Upper lobe of left lung (tissue), 6 donors: Measurements from ENCODE around the gene PTPRM. TPM values are rescaled to one million over a fixed set of nuclear protein-coding genes. Genes with fewer than 3 reads are reported as not detected.

Source experiments
- ATAC-seq, 2 donors: fragments of 200-7000 bp; cut with Tn5 transposase; one replicate each; pipeline ENCODE4 v1.9.1; 2022; ENCODE audit warnings: mild to moderate bottlenecking in 2 of 2, moderate library complexity in 2 of 2; ENCODE audit not compliant: low FRiP score in 2 of 2
- DNase-seq, 2 donors: peaks; one replicate each; pipeline ENCODE4 v3.0.0-alpha.2; 2019 to 2020
- H3K27ac ChIP-seq, 4 donors: fragments of 200-600 bp; sonication (generic); one replicate each; pipeline ENCODE4 v1.5.1; 2016 to 2019
- H3K27me3 ChIP-seq, 4 donors: fragments of 200-600 bp; sonication (generic); one replicate each; pipeline ENCODE4 v1.5.1; 2017 to 2019
- H3K36me3 ChIP-seq, 4 donors: fragments of 200-600 bp; sonication (generic); one replicate each; pipeline ENCODE4 v1.5.1; 2016 to 2019
- H3K4me1 ChIP-seq, 4 donors: fragments of 200-600 bp; sonication (generic); one replicate each; pipeline ENCODE4 v1.5.1; 2018 to 2019
- H3K4me3 ChIP-seq, 4 donors: fragments of 200-600 bp; sonication (generic); one replicate each; pipeline ENCODE4 v1.5.1; 2017 to 2019; ENCODE audit warnings: mild to moderate bottlenecking in 2 of 4, moderate library complexity in 1 of 4
- H3K9me3 ChIP-seq, 4 donors: fragments of 200-600 bp; sonication (generic); one replicate each; pipeline ENCODE4 v1.5.1; 2018 to 2019
- CTCF ChIP-seq, 6 experiments: fragments of 450-650 bp in 4 of 6; fragments of 200-600 bp in 2 of 6; sonication (generic) in 2 of 6; IDR thresholded peaks; one replicate each; pipeline ENCODE4 v1.5.1; 2016 to 2019; ENCODE audit warnings: antibody characterized with exemption in 6 of 6
- EP300 ChIP-seq, 4 donors: sonication (generic); formaldehyde crosslinking; IDR thresholded peaks; one replicate each; pipeline ENCODE4 v1.5.1; 2017; ENCODE audit warnings: antibody characterized with exemption in 4 of 4, control low read depth in 2 of 4
- POLR2A ChIP-seq, 4 donors: fragments of 450-650 bp; IDR thresholded peaks; one replicate each; pipeline ENCODE4 v1.5.1; 2016 to 2017; ENCODE audit warnings: antibody characterized with exemption in 4 of 4, mild to moderate bottlenecking in 2 of 4
- POLR2AphosphoS5 ChIP-seq, 2 donors: sonication (generic); formaldehyde crosslinking; IDR thresholded peaks; one replicate each; pipeline ENCODE4 v1.5.1; 2017; ENCODE audit warnings: antibody characterized with exemption in 2 of 2
- WGBS, 2 donors: methylation state at CpG; one replicate each; pipeline ENCODE4 v1.1.5; 2017 to 2018; 5-methylcytosine and 5-hydroxymethylcytosine counted together
- total RNA-seq, 6 donors: library from RNA; depleted of rRNA in 4 of 6; stranded (reverse); fragments of >200 nt in 4 of 6; gene quantifications; one replicate each; pipeline versions ENCODE4 v1.1.0 to v1.2.1, GENCODE V29; 2016 to 2021
- donor health status: DM: no; HTN: no; CAD: no; lungs with moderate emphysema.
- donor health status: DM: no; HTN: yes; CAD: no; lungs with severe emphysema.

PTPRM gene
- total RNA-seq, 6 donors from 2014 or later = 82.0 to 201 (median 154) TPM

DNA sequence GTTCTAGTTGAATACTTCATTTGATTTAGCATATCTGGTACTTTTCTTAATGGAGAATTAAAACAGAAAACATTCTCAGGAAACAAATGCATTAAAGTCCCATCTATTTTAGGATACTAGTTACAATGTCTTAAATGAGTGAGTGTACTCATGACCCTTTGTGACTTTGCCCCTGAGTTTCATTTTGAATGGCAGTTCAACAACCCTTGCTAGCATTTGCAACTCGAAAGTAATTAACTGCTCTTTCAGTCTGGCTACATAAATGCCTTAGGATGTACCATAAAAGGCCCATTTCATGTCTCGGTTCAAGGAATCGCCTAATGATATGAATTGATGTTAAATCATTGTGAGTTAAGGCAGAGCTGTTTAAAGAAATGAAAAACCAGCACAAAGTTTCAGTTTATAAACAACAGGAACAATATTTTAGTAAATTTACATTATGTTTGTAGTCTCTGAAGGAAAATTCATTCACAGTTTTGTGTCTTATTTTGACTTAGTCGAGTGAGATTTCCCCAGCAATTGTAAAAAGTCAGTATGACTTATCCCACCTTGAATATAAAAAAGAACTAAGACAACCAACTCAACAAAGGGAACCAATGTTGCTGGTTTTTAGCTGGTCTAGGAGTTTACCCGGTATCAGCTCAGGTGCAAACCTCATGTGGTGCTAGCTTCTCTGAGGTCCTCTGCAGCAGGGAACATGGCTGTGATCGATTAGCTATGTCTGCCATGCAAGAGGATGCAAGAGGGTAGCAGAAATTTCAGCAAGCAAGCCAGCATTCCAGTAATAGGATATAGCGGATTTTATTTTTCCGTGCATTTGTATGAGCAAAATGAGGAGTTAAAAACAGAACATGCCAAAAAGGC, 386.2 kb downstream of the PTPRM start:
- H3K4me1 ChIP-seq = peaks cover 3 to 10% (median 4%) of the 10 kb centered on the region in 4 donors
- WGBS, 2 donors = 89 to 94% methylated on average over 8 of the region's 8 CpGs
- H3K27me3 ChIP-seq = no peaks in the 10 kb centered on the region
- TF ChIP-seq EP300 (IDR thresholded peaks at IDR 0.05) (no peak), POLR2A (IDR thresholded peaks at IDR 0.05) (no peak), CTCF (IDR thresholded peaks at IDR 0.05) (no peak), POLR2AphosphoS5 (IDR thresholded peaks at IDR 0.05) (no peak)
- DNase-seq (no peak), ATAC-seq (no peak)
- no peak overlapping the region for H3K27ac ChIP-seq
- no peak overlapping the region for H3K4me3 ChIP-seq
- peaks cover 0 to 6% (median 0%) of the 10 kb centered on the region in 4 donors for H3K36me3 ChIP-seq
- H3K9me3 ChIP-seq = no peaks in the 10 kb centered on the region

- no peak for DNase-seq
- no peaks in the 10 kb centered on the region for H3K27me3 ChIP-seq
- TF ChIP-seq POLR2A (IDR thresholded peaks at IDR 0.05) = no peak
- TF ChIP-seq CTCF (IDR thresholded peaks at IDR 0.05) = no peak
- no peak for TF ChIP-seq POLR2AphosphoS5 (IDR thresholded peaks at IDR 0.05)
- TF ChIP-seq EP300 (IDR thresholded peaks at IDR 0.05) = no peak
- H3K27ac ChIP-seq = no peak overlapping the region
- no peak for ATAC-seq
- no peak overlapping the region for H3K4me3 ChIP-seq
- H3K9me3 ChIP-seq = no peaks in the 10 kb centered on the region
- 77 to 80% methylated on average over 1 of the region's 1 CpG for WGBS, 2 donors
- peaks cover 8 to 15% (median 9%) of the 10 kb centered on the region in 4 donors for H3K4me1 ChIP-seq
- H3K36me3 ChIP-seq = peaks cover 0 to 6% (median 0%) of the 10 kb centered on the region in 4 donors
These were observed 387.1 kb downstream of the PTPRM start for GRCh38 chr18:7954238-7954637.

GRCh38 chr18:7955175-7955574, 388.1 kb downstream of the PTPRM start:
- peaks cover 8 to 17% (median 9%) of the 10 kb centered on the region in 4 donors for H3K4me1 ChIP-seq
- H3K27me3 ChIP-seq = no peaks in the 10 kb centered on the region
- H3K36me3 ChIP-seq = peaks cover 0 to 6% (median 0%) of the 10 kb centered on the region in 4 donors
- TF ChIP-seq POLR2AphosphoS5 (IDR thresholded peaks at IDR 0.05) (no peak), POLR2A (IDR thresholded peaks at IDR 0.05) (no peak), EP300 (IDR thresholded peaks at IDR 0.05) (no peak), CTCF (IDR thresholded peaks at IDR 0.05) (no peak)
- DNase-seq (no peak), ATAC-seq (no peak)
- WGBS, 2 donors = 91 to 98% methylated on average over 5 to 7 of the region's 7 CpGs
- H3K4me3 ChIP-seq = no peak overlapping the region
- H3K9me3 ChIP-seq = no peaks in the 10 kb centered on the region
- H3K27ac ChIP-seq = no peak overlapping the region

DNA sequence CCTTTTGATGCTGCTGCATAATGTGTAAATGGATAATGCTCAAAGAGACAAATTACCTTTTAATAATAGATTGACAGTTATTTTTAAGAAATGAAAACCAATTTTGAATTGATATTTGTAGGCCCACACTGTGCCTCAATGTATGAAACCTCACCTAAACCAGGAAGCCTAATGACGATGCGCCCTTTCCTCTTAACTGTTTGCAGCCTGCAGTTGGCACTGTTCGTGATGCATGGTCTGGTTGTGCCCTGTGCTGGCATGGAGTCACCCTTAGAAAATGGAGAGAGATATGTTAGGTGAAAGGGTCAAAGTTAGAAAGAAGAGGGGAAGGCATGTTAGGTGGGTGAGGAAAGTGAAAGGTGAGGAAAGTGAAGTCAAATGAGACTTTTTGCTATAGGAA, 390.2 kb downstream of the PTPRM start:
- no peak overlapping the region for H3K4me3 ChIP-seq
- ATAC-seq (no peak), DNase-seq (no peak)
- H3K36me3 ChIP-seq = no peaks in the 10 kb centered on the region
- H3K4me1 ChIP-seq = peaks cover 8 to 17% (median 9%) of the 10 kb centered on the region in 4 donors
- 73 to 82% methylated on average over 3 of the region's 3 CpGs for WGBS, 2 donors
- no peak overlapping the region for H3K27ac ChIP-seq
- no peaks in the 10 kb centered on the region for H3K27me3 ChIP-seq
- H3K9me3 ChIP-seq = no peaks in the 10 kb centered on the region
- TF ChIP-seq EP300 (IDR thresholded peaks at IDR 0.05) (no peak), POLR2AphosphoS5 (IDR thresholded peaks at IDR 0.05) (no peak), CTCF (IDR thresholded peaks at IDR 0.05) (no peak), POLR2A (IDR thresholded peaks at IDR 0.05) (no peak)
